Eye (tissue), 1 donor: ENCODE results near the gene MOSMO.
A peak's percentile ranks its signal among the peaks of the same experiment; 100 is the strongest.
"Not testable (repeated sequence)": the region's sequence is repeated elsewhere in the genome, so short reads cannot be mapped to it uniquely, and the experiment has no call there.

Source experiments
- DNase-seq: peaks from one replicate; pipeline ENCODE4 v3.0.0-alpha.2; 2015

The MOSMO gene

GRCh38 chr16:22007509-22008214 is at the start of gene MOSMO:
Gene MOSMO, plus strand, starts transcription at chr16:22008111. Its CDS starts 191 bp downstream, at chr16:22008302.
- DNase-seq = peak; percentile 78

DNA sequence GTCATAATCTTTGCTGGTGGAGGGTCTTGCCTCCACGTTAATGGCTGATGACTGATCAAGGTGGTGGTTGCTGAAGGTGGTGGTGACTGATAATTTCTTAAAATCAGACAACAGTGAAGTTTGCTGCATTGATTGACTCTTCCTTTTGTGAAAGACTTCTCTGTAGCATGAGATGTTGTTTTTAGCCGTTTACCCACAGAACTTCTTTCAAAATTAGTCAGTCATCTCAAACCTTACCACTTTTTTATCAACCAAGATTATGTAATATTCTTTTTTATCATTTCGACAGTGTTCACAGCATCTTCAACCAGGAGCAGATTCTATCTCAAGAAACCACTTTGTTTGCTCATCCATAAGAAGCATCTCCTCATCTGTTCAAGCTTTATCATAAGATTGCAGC is 48.9 kb upstream of the MOSMO start:
- DNase-seq = no peak

DNA sequence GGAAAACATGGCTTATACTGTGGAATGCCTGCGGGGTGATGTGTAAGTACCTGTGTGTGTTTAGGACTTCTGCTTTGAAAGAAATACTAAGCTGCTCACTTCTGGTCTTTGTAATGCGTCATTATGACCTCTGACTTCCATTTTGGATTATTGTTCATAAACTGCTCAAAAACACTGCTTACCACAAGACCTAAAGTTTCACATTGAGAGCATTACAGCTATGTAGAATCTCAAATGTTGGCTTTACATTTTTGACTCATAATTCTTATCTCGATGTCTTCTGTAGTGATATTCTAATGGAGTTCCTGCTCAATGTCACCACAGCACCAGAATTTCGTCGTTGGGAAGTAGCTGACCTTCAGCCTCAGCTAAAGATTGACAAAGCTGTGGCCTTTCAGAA is 45.4 kb upstream of the MOSMO start:
- DNase-seq = no peak

GRCh38 chr16:21963887-21964286 is 44.0 kb upstream of the MOSMO start:
- DNase-seq = no peak

- DNase-seq = no peak
Measured at GRCh38 chr16:21964353-21964752, 43.6 kb upstream of the MOSMO start.

DNA sequence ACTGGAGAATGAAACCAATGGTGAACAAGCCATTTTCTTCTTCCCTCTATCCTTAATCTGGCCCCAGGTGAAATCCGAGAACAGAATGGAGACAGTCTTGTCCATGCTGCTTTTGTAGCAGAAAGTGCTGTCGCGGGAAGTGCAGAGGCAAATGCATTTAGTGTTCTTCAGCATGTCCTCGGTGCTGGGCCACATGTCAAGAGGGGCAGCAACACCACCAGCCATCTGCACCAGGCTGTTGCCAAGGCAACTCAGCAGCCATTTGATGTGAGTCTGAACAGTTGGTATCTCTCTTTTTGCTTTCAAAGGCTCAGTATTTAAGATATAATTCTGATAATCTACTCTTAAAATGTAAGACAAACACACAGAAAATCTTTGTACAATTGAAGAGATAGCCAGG is 36.1 kb upstream of the MOSMO start:
- no peak for DNase-seq

- DNase-seq = no peak
Measured at GRCh38 chr16:21973945-21974344, 34.0 kb upstream of the MOSMO start.

- DNase-seq = no peak
Measured at GRCh38 chr16:21980032-21980431, 27.9 kb upstream of the MOSMO start.

GRCh38 chr16:21982108-21982507 is 25.8 kb upstream of the MOSMO start:
- no peak for DNase-seq

DNA sequence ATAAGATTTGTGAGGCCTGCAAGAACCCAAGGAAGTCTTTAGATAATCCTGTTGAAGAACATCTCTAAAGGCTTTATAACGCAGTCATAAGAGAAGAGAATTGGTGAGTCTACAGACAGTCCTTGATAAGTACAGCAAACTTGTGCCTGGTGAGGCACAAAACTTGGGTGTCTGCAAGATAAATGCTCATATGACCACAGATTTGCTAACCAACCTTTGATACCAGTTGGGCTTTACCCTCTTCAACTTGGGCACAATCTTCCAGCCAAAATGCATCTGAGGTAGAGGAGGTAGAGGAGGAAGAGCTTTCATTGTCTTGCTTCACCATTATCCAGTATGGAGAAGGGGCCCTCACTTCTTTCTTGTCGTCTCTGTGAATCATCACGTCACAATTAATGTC is 23.8 kb upstream of the MOSMO start:
- no peak for DNase-seq

DNA sequence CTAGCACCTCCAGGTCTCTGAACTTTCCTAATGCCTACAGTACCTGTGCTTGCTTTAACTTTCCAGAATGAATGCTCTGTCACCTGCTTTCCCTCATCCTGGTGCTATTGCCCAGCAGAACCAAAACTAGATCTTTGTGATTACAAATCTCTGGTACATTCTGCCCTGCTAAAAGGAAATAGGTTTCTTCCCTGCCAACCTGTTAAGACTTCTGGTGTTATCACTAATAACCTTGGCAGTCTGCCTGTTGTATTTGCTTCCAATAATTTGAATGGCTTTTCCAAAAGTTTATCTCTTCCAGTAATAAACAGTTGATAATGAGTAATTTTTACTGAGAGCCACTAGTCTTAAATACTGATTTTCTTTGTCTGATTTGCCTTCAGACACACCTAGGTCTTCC is 22.4 kb upstream of the MOSMO start:
- no peak for DNase-seq

GRCh38 chr16:21986692-21987246 is 21.1 kb upstream of the MOSMO start:
- no peak for DNase-seq

GRCh38 chr16:21987498-21987897 is 20.4 kb upstream of the MOSMO start:
- no peak for DNase-seq

DNA sequence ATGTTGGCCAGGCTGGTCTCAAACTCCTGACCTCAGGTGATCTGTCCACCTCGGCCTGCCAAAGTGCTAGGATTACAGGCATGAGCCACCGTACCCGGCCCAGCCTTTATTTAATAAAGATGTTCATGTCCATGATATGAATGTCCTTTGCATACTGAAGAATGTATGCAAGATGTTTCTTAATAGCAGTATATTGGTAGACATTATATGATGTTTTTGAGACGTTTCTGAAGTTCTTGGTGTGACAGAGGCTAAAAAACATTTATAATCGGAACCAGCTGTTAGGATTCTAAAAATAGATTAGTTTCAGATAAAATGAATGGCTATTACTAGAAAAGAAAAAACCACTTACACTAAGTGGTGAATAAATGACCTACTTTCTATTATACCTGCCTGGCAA is 18.8 kb upstream of the MOSMO start:
- DNase-seq = no peak

DNA sequence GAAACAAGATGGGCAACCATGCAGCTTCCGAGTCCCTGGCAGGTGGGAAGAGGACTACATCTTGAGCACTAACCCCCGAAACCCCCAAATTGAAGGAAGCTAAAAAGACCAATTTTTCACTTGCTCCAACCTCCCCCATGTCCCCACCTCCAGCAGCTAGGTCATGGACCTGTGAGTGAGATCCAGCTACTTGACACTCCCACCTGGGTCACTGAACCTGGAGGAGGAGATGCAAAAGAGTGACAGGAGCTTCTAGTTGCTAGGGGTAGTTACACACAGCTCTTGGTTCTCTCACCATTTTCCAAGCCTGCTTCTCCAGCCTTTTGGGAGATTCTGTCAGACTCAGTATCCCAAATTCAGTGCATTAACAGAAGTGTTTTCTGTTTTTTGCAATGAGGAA is 18.2 kb upstream of the MOSMO start:
- DNase-seq = no peak

- no peak for DNase-seq
Measured at GRCh38 chr16:21990381-21990944, 17.4 kb upstream of the MOSMO start.

DNA sequence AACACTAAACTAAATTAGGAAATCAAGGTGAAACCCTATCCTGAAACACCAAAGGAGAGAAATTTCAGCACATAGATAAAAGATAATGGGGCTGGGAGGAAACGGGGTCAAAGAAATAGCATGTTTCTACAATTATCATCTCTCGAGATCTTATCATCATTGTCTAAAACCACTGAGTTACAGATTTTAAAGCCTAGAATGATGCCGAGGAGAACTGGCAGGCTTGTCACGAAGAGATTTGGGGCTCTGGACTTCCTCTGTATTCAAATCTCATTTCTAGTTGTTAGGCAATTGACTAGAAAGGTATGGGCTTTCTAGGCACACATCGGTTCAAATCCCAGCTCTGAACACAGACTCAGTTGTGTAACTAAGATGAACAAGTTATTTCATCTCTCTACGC is 16.3 kb upstream of the MOSMO start:
- DNase-seq = no peak

DNA sequence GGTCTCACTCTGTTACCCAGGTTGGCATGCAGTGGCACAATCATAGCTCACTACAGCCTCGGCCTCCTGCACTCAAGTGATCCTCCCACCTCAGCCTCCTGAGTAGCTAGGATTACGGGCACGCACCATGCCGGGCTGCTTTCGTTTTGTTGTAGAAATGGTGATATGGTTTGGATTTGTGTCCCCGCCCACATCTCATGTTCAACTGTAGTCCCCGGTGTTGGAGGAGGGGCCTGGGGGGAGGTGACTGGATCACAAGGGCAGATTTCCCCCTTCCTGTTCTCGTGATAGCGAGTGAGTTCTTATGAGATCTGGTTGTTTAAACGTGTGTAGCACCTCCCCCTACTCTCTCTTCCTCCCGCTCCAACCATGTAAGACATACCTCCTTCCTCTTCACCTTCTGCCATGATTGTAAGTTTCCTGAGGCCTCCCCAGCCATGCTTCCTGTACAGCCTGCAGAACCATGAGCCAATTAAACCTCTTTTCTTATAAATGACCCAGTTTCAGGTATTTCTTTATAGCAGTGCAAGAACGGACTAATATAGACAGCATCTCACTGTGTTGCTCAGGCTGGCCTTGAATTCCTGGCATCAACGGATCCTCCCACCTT is 12.9 kb upstream of the MOSMO start:
- no peak for DNase-seq

DNA sequence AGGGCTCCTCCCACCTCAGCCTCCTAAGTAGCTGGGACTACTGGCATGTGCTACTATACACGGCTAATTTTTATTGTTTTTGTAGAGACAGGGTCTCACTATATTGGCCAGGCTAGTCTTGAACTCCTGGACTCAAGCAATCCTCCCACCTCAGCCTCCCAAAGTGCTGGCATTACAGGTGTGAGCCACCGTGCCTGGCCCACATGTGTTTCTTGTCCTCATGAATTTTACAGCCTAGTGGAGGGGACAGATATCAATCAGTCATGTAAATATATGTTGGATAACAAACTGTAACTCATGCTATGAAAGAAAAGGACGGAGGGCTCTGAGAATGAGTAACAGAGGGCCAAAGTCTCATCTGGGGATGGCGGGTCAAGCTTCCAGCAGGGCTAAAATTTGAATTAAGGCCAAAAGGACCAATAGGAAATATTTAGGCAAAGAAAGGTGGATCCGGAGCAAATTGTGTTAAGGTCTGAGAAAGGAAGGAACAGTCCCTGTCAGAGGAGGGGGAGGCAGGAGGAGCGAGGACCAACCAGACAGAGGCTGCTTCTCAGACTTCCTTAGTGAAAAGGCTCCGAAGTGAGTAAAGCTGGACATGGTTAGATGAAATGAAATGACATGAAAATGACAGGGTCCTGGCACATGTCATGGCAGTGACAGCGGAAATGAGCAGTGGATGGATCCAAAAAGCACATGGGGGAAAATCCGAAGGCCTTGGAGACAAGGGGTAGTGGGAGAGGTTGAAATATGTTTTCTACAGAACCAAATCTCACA is 10.8 kb upstream of the MOSMO start:
- no peak for DNase-seq

DNA sequence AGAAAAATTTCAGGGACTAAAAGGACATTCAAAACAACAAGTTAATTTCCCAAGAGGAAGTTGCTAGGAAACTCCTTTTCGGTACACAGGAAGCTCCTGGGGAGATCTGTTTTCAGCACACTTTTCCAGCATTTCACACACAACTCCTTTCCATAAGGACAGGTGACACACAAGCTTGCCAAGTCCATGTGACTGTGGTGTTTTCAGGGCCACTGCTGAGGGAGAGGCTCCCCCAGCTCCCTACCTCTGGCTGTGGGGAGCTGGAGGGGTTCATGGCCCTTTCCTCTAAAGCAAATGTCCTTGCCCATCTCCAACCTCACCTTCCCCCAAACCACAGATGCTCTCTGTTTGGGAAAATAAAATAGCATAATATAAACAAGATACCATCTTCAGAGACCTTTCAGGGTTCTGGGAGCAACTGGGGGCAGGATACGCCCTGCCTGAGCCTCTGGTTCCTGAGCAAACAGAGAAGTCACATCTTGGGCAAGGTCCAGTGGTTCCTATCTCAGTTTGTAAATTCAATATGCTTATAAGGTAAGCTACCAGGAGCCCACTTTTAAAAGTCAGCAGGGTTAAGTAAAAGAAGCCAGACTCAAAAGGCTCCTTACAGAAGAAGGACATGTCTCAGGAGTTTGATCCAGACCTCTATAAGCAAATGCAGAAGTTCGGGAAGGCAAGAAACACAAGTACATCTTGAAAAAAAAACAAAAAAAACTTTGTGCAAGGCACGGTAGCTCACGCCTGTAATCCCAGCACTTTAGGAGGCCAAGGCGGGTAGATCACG is 10.0 kb upstream of the MOSMO start:
- no peak for DNase-seq

DNA sequence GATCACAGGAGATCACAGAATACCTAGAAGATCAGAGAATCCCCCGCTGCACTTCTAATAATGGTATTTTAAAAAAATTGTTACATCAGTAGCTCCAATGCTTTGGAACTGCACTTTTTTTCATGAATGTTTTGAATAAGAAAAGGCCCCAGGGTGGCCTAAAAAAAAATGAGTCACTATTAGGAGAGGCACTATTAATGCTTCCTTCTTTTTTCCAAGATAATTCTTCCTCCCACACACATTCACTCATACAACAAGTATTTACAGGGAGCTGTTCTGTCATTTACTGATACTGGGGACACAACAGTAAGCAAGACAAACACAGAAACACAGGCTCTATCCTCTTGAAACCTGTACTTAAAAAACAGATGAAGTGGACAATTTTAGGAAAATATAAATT is 6.3 kb upstream of the MOSMO start:
- DNase-seq = no peak

GRCh38 chr16:22002047-22002446 is 5.9 kb upstream of the MOSMO start:
- not testable (repeated sequence) for DNase-seq

DNA sequence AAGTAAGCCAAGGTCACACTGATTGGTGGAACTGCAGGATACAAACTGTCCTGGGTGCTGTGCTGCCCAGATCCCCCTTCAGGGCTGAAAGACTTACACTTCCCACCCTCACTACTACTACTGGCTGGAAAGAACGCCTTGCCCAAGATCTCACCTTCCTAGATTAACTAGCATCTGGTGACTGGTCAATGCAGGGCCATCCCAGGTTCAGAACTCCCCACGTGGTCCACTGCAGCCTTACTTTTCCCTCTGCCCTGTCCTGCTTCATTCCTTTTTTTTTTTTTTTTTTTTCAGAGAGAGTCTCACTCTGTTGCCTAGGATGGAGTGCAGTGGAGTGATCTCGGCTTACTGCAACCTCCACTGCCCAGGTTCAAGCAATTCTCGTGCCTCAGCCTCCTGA is 4.7 kb upstream of the MOSMO start:
- DNase-seq = no peak
